ENCODE measurements around the gene HJV. TPM values are rescaled to one million over a fixed set of nuclear protein-coding genes. Genes with fewer than 3 reads are reported as not detected.
"Not testable (repeated sequence)": the region's sequence is repeated elsewhere in the genome, so short reads cannot be mapped to it uniquely, and the experiment has no call there.

HJV gene
- total RNA-seq, 2 donors from 2014 or later = 1.2 TPM; not detected in 1

GRCh38 chr1:146049436-146049835, 27.9 kb upstream of the HJV start:
- 88% methylated on average over 27 of the region's 27 CpGs for WGBS
- no peak overlapping the region for H3K4me3 ChIP-seq
- TF ChIP-seq POLR2AphosphoS5 (IDR thresholded peaks at IDR 0.05) = no peak
- TF ChIP-seq CTCF (IDR thresholded peaks at IDR 0.05) = no peak
- TF ChIP-seq POLR2A (IDR thresholded peaks at IDR 0.05) = no peak
- no peaks in the 10 kb centered on the region for H3K9me3 ChIP-seq
- no peaks in the 10 kb centered on the region for H3K27me3 ChIP-seq (replicated peaks; ENCODE audit: insufficient read depth)
- intact Hi-C loops (cut with DNase I) = no loop called here
- H3K4me1 ChIP-seq (replicated peaks) = no peaks in the 10 kb centered on the region
- H3K36me3 ChIP-seq = no peaks in the 10 kb centered on the region
- no peak overlapping the region for H3K27ac ChIP-seq
- no peak for DNase-seq (ENCODE audit: low spot score)

GRCh38 chr1:146048514-146049115, 27.1 kb upstream of the HJV start:
- DNase-seq (ENCODE audit: low spot score); H3K27me3 ChIP-seq (replicated peaks; ENCODE audit: insufficient read depth); H3K9me3 ChIP-seq; H3K4me3 ChIP-seq; H3K27ac ChIP-seq; H3K4me1 ChIP-seq (replicated peaks); H3K36me3 ChIP-seq; intact Hi-C loops (cut with DNase I): not testable (repeated sequence)
- WGBS = 87% methylated on average over 8 of the region's 8 CpGs

- Histone ChIP-seq H3K9me3 (no peaks in the 10 kb centered on the region), H3K4me1 (replicated peaks) (no peaks in the 10 kb centered on the region), H3K27ac (no peak overlapping the region), H3K27me3 (replicated peaks; ENCODE audit: insufficient read depth) (no peaks in the 10 kb centered on the region), H3K4me3 (no peak overlapping the region), H3K36me3 (no peaks in the 10 kb centered on the region)
- TF ChIP-seq POLR2AphosphoS5 (IDR thresholded peaks at IDR 0.05) (no peak), CTCF (IDR thresholded peaks at IDR 0.05) (no peak), POLR2A (IDR thresholded peaks at IDR 0.05) (no peak)
- no peak for DNase-seq (ENCODE audit: low spot score)
- 88% methylated on average over 1 of the region's 1 CpG for WGBS
- intact Hi-C loops (cut with DNase I) = no loop called here
Measured at GRCh38 chr1:146046664-146047063, 25.1 kb upstream of the HJV start.

- Histone ChIP-seq H3K9me3 (no peaks in the 10 kb centered on the region), H3K27me3 (replicated peaks; ENCODE audit: insufficient read depth) (no peaks in the 10 kb centered on the region), H3K36me3 (no peaks in the 10 kb centered on the region), H3K4me1 (replicated peaks) (peaks cover 2% of the 10 kb centered on the region), H3K4me3 (peak overlapping the region; percentile 55 to 60), H3K27ac (peak overlapping the region; percentile 89 to 92)
- 35% methylated on average over 9 of the region's 9 CpGs for WGBS
- TF ChIP-seq POLR2A (IDR thresholded peaks at IDR 0.05) (no peak), CTCF (IDR thresholded peaks at IDR 0.05) (no peak), POLR2AphosphoS5 (IDR thresholded peaks at IDR 0.05) (no peak)
- intact Hi-C loops (cut with DNase I) = loop anchor here (5.0 kb wide), 1 partner anchor 78 kb away; the partner anchor contains the start of genes ANKRD34A and POLR3GL
- no peak for DNase-seq (ENCODE audit: low spot score)
Measured at GRCh38 chr1:146039844-146040194, 18.3 kb upstream of the HJV start.

- DNase-seq (ENCODE audit: low spot score) = peak; percentile 70
- Histone ChIP-seq H3K4me3 (peak overlapping the region; percentile 55 to 60), H3K4me1 (replicated peaks) (peaks cover 2% of the 10 kb centered on the region), H3K27ac (peak overlapping the region; percentile 89 to 92), H3K9me3 (no peaks in the 10 kb centered on the region), H3K27me3 (replicated peaks; ENCODE audit: insufficient read depth) (no peaks in the 10 kb centered on the region), H3K36me3 (no peaks in the 10 kb centered on the region)
- peak; percentile 75 for TF ChIP-seq POLR2AphosphoS5 (IDR thresholded peaks at IDR 0.05)
- no peak for TF ChIP-seq POLR2A (IDR thresholded peaks at IDR 0.05)
- intact Hi-C loops (cut with DNase I) = loop anchor here (5.0 kb wide), 1 partner anchor 75 kb away; the partner anchor contains the start of genes ANKRD34A and POLR3GL
- WGBS = under 1% methylated on average over 21 of the region's 21 CpGs
Measured at GRCh38 chr1:146036965-146037646, 15.6 kb upstream of the HJV start.
